ENCODE data around the gene KDM3A.

Gene KDM3A

GRCh38 chr2:86433137-86433536, 8.0 kb upstream of the KDM3A start:
- DNase-seq (ENCODE audit: low spot score) = no peak

- DNase-seq (ENCODE audit: low spot score) = no peak
These were observed 6.9 kb upstream of the KDM3A start for GRCh38 chr2:86434290-86434689.

- DNase-seq (ENCODE audit: low spot score) = no peak
These were observed 5.6 kb upstream of the KDM3A start for GRCh38 chr2:86435531-86435930.

GRCh38 chr2:86436328-86436727, 4.8 kb upstream of the KDM3A start:
- DNase-seq (ENCODE audit: low spot score) = no peak

GRCh38 chr2:86439879-86440630, 1.1 kb upstream of the KDM3A start:
- DNase-seq (ENCODE audit: low spot score) = no peak

GRCh38 chr2:86441392-86441881, 266 bp downstream of the KDM3A start:
- no peak for DNase-seq (ENCODE audit: low spot score)

GRCh38 chr2:86441882-86442641, 891 bp downstream of the KDM3A start:
- DNase-seq (ENCODE audit: low spot score) = peak; percentile 60

- DNase-seq (ENCODE audit: low spot score) = peak; percentile 84
These were observed 1.5 kb downstream of the KDM3A start for GRCh38 chr2:86442642-86443005.

GRCh38 chr2:86443631-86444350, 2.6 kb downstream of the KDM3A start:
- DNase-seq (ENCODE audit: low spot score) = no peak

GRCh38 chr2:86445436-86445835, 4.3 kb downstream of the KDM3A start:
- peak; percentile 29 for DNase-seq (ENCODE audit: low spot score)

GRCh38 chr2:86446060-86446459, 4.9 kb downstream of the KDM3A start:
- no peak for DNase-seq (ENCODE audit: low spot score)

- no peak for DNase-seq (ENCODE audit: low spot score)
These were observed 12.7 kb downstream of the KDM3A start for GRCh38 chr2:86453836-86454235.

- DNase-seq (ENCODE audit: low spot score) = no peak
These were observed 13.1 kb downstream of the KDM3A start for GRCh38 chr2:86454238-86454637.

GRCh38 chr2:86455181-86455580, 14.0 kb downstream of the KDM3A start:
- DNase-seq (ENCODE audit: low spot score) = no peak

- DNase-seq (ENCODE audit: low spot score) = no peak
These were observed 20.0 kb downstream of the KDM3A start for GRCh38 chr2:86461042-86461743.

- DNase-seq (ENCODE audit: low spot score) = no peak
These were observed 23.5 kb downstream of the KDM3A start for GRCh38 chr2:86464652-86465051.

GRCh38 chr2:86466306-86466705, 25.1 kb downstream of the KDM3A start:
- no peak for DNase-seq (ENCODE audit: low spot score)

- DNase-seq (ENCODE audit: low spot score) = peak; percentile 33
These were observed 27.2 kb downstream of the KDM3A start for GRCh38 chr2:86468162-86469033.

GRCh38 chr2:86470890-86471289, 29.7 kb downstream of the KDM3A start:
- DNase-seq (ENCODE audit: low spot score) = no peak

GRCh38 chr2:86471637-86472036, 30.5 kb downstream of the KDM3A start:
- DNase-seq (ENCODE audit: low spot score) = no peak

- DNase-seq (ENCODE audit: low spot score) = no peak
These were observed 34.9 kb downstream of the KDM3A start for GRCh38 chr2:86476092-86476491.

Data from activated CD4-positive, alpha-beta T cell treated with anti-CD3 and anti-CD28 coated beads, Interleukin-2, Interleukin-4, amounts not matched to agents 100 ng/mL and 50 ng/mL, durations not matched to agents 16 hours and 8 hours (primary cell).